Spleen (tissue), 11 donors: ENCODE data around the gene NR2C2. TPM values are rescaled to one million over a fixed set of nuclear protein-coding genes. Genes with fewer than 3 reads are reported as not detected.

ENCODE experiments used
- DNase-seq: peaks from one replicate; pipeline ENCODE4 v3.0.0-alpha.2; 2020
- H3K27ac ChIP-seq, 8 donors: fragments of 200-600 bp; sonication (generic) in 7 of 8; 1 replicate in 4 of 8; 2 replicates in 4 of 8; pipeline versions ENCODE4 v1.5.0 to v1.8.0; 2016 to 2021; ENCODE audit warnings: inconsistent platforms in 4 of 8, mild to moderate bottlenecking in 4 of 8, moderate library complexity in 1 of 8
- H3K27me3 ChIP-seq, 7 donors: fragments of 200-600 bp; sonication (generic) in 6 of 7; replicated peaks in 1 of 7; 1 replicate in 4 of 7; 2 replicates in 3 of 7; pipeline versions ENCODE4 v1.5.0 to v1.8.0; 2016 to 2021; ENCODE audit warnings: inconsistent platforms in 3 of 7, mild to moderate bottlenecking in 1 of 7
- H3K36me3 ChIP-seq, 6 donors: fragments of 200-600 bp; sonication (generic) in 5 of 6; 1 replicate in 4 of 6; 2 replicates in 2 of 6; pipeline versions ENCODE4 v1.5.0 to v1.8.0; 2016 to 2021; ENCODE audit warnings: inconsistent platforms in 2 of 6
- H3K4me1 ChIP-seq, 6 donors: fragments of 200-600 bp; sonication (generic) in 5 of 6; 1 replicate in 3 of 6; 2 replicates in 3 of 6; pipeline versions ENCODE4 v1.5.0 to v1.8.0; 2016 to 2021; ENCODE audit warnings: inconsistent platforms in 3 of 6
- H3K4me3 ChIP-seq, 8 donors: fragments of 200-600 bp; sonication (generic) in 7 of 8; 1 replicate in 4 of 8; 2 replicates in 4 of 8; pipeline versions ENCODE4 v1.5.0 to v1.8.0; 2016 to 2021; ENCODE audit warnings: inconsistent platforms in 4 of 8, mild to moderate bottlenecking in 4 of 8, moderate library complexity in 2 of 8
- H3K9me3 ChIP-seq, 8 donors: fragments of 200-600 bp; sonication (generic) in 7 of 8; 1 replicate in 4 of 8; 2 replicates in 4 of 8; pipeline versions ENCODE4 v1.5.0 to v1.8.0; 2016 to 2021; ENCODE audit warnings: inconsistent platforms in 4 of 8
- POLR2A ChIP-seq, 3 donors: fragments of 450-650 bp; IDR thresholded peaks; one replicate each; pipeline ENCODE4 v1.5.1; 2017; ENCODE audit warnings: antibody characterized with exemption in 3 of 3, mild to moderate bottlenecking in 1 of 3
- POLR2AphosphoS5 ChIP-seq, 3 donors: sonication (generic); formaldehyde crosslinking; IDR thresholded peaks; one replicate each; pipeline ENCODE4 v1.5.1; 2017; ENCODE audit warnings: antibody characterized with exemption in 3 of 3
- WGBS, 5 donors: extraction: QIAGEN DNeasy Blood & Tissue Kit in 3 of 5; methylation state at CpG; one replicate each; pipeline versions ENCODE4 v1.1.5 to v1.1.7; 2013 to 2018; 5-methylcytosine and 5-hydroxymethylcytosine counted together
- intact Hi-C: fragments of 100-400 bp; cut with DNase I; formaldehyde crosslinking; loops from one replicate; pipeline ENCODE4 v1.15.0; 2023; ENCODE audit warnings: low total_unique reads
- polyA plus RNA-seq, 3 donors: library from polyadenylated mRNA; stranded (reverse); fragments of 200-250 nt; gene quantifications; one replicate each; pipeline ENCODE4 v1.2.1, GENCODE V29; 2013
- total RNA-seq, 7 donors: library from RNA; depleted of rRNA in 3 of 7; stranded (reverse); fragments of >200 nt in 3 of 7; fragmentation: NEBNext Ultra II Directional in 4 of 7; extraction: Animal tissue kit (Norgen Biotek cat#: 25700) in 4 of 7; gene quantifications; one replicate each; pipeline versions ENCODE4 v1.1.0 to v1.2.1, GENCODE V29; 2016 to 2021
- TF ChIP-seq, protein P1 (sequence below), 11 experiments: fragments of 200-600 bp in 7 of 11; fragments of 450-650 bp in 4 of 11; sonication (generic) in 4 of 11; IDR thresholded peaks in 8 of 11; conservative IDR thresholded peaks in 3 of 11; 1 replicate in 7 of 11; 2 replicates in 4 of 11; pipeline versions ENCODE4 v1.4.0 to v1.8.0; 2016 to 2021; ENCODE audit warnings: antibody characterized with exemption in 11 of 11, inconsistent platforms in 4 of 11, mild to moderate bottlenecking in 1 of 11
- donor health status: healthy with polysubstance abuse.
- donor health status: DM: no; HTN: no; CAD: no; lungs with moderate emphysema.
- donor health status: DM: no; HTN: no; CAD: no.
- donor health status: Bipolar disorder and iron deficiency.
- donor health status: healthy.
- donor health status: DM: no; HTN: no; CAD: no.
- donor health status: DM: yes; HTN: yes; CAD: no.

The NR2C2 gene
- total and polyA plus RNA-seq, 10 donors = 7.2 to 75.5 (median 60.2) TPM

DNA sequence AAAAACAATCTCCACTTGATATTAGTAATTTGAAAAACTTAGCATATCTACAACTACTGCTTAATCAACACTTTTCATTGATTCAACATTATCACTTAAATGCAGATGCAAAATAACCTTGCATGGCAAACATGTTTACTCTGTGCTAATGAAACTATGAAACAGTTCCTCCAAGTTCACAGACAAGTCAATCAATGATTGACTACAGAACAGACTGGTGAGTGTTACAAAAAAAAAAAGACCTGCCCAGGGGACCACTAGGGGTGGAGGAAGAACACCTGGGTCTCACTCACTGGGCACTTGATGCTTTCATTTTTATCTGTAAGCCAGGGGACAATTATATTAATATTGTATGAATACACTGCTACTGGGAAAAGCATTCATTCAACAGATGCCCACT is 4.3 kb upstream of the NR2C2 start:
- H3K36me3 ChIP-seq = peaks cover 0 to 38% (median 23%) of the 10 kb centered on the region in 6 donors
- H3K27ac ChIP-seq = no peak overlapping the region
- DNase-seq = no peak
- TF ChIP-seq POLR2A (IDR thresholded peaks at IDR 0.05) (no peak), POLR2AphosphoS5 (IDR thresholded peaks at IDR 0.05) (no peak)
- TF ChIP-seq, protein P1, sequence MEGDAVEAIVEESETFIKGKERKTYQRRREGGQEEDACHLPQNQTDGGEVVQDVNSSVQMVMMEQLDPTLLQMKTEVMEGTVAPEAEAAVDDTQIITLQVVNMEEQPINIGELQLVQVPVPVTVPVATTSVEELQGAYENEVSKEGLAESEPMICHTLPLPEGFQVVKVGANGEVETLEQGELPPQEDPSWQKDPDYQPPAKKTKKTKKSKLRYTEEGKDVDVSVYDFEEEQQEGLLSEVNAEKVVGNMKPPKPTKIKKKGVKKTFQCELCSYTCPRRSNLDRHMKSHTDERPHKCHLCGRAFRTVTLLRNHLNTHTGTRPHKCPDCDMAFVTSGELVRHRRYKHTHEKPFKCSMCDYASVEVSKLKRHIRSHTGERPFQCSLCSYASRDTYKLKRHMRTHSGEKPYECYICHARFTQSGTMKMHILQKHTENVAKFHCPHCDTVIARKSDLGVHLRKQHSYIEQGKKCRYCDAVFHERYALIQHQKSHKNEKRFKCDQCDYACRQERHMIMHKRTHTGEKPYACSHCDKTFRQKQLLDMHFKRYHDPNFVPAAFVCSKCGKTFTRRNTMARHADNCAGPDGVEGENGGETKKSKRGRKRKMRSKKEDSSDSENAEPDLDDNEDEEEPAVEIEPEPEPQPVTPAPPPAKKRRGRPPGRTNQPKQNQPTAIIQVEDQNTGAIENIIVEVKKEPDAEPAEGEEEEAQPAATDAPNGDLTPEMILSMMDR (IDR thresholded peaks at IDR 0.05 in 8 of 11, conservative IDR thresholded peaks at IDR 0.05 in 3 of 11) = no peak
- H3K4me1 ChIP-seq = peaks cover 18 to 70% (median 41%) of the 10 kb centered on the region in 6 donors
- no peaks in the 10 kb centered on the region for H3K27me3 ChIP-seq
- no peak overlapping the region for H3K4me3 ChIP-seq
- no peaks in the 10 kb centered on the region for H3K9me3 ChIP-seq
- intact Hi-C loops = loop anchor here (10.0 kb wide), 1 partner anchor 102 kb away; no protein-coding TSS in a partner anchor

DNA sequence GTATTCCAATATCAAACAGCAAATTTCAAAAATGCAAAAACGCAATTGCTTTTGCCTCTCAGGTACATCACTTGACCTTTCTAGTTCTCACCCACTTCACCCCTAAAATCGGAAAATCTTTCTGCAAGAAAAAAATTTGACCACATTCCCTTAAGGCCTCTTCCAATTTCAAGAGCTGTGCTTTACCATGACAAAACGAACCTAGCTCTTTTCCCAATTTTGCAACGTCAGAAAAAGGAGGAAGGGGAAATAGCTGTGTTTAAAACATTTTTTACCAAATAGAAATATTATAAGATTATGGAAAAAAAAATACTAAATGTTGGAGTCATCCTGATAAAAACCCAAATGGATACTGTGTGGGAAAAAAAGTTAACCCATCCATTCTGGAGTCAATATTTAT is 1.1 kb upstream of the NR2C2 start:
- intact Hi-C loops = loop anchor here (10.0 kb wide), 1 partner anchor 99 kb away; no protein-coding TSS in a partner anchor

DNA sequence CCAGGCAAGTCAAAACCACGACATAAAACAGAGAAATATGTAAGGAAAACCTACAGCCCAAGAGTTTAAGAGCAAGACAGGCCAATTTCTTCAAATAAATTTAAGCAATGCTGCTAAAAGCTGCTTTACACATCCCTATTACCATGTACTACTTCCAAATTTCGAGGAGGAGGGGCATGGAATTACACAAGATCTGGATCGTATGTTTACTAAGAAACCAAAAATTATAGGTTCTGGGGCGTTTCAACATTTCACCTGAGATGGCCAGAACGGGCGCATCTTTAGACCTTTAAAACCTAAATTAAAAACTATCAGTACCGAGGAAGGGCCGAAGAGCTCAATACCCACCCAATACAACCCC is 664 bp upstream of the NR2C2 start:
- Histone ChIP-seq H3K27ac (peak overlapping the region; percentile 94 to 100 (median 99)), H3K4me1 (peaks cover 38 to 87% (median 68%) of the 10 kb centered on the region in 6 donors), H3K4me3 (peak overlapping the region; percentile 70 to 94 (median 84)), H3K27me3 (no peaks in the 10 kb centered on the region), H3K9me3 (no peaks in the 10 kb centered on the region), H3K36me3 (peaks cover 0 to 38% (median 23%) of the 10 kb centered on the region in 6 donors)
- no peak for DNase-seq
- TF ChIP-seq, protein P1 (IDR thresholded peaks at IDR 0.05 in 8 of 11, conservative IDR thresholded peaks at IDR 0.05 in 3 of 11) = no peak
- TF ChIP-seq POLR2A (IDR thresholded peaks at IDR 0.05) (no peak), POLR2AphosphoS5 (IDR thresholded peaks at IDR 0.05) (no peak)
- WGBS, 5 donors = 0 to 1% (median 1%) methylated on average over 8 of the region's 8 CpGs
- intact Hi-C loops = loop anchor here (10.0 kb wide), 1 partner anchor 98 kb away; no protein-coding TSS in a partner anchor

More for the DNA sequence above, 1.1 kb upstream of the NR2C2 start:
- Histone ChIP-seq H3K4me1 (peaks cover 39 to 87% (median 67%) of the 10 kb centered on the region in 6 donors), H3K9me3 (no peaks in the 10 kb centered on the region), H3K27ac (peak overlapping the region; percentile 94 to 100 (median 99)), H3K36me3 (peaks cover 0 to 38% (median 23%) of the 10 kb centered on the region in 6 donors), H3K27me3 (no peaks in the 10 kb centered on the region), H3K4me3 (peak overlapping the region; percentile 70 to 94 (median 84))
- TF ChIP-seq, protein P1 (IDR thresholded peaks at IDR 0.05 in 8 of 11, conservative IDR thresholded peaks at IDR 0.05 in 3 of 11) = no peak
- 19 to 28% (median 23%) methylated on average over 4 of the region's 4 CpGs for WGBS, 5 donors
- DNase-seq = no peak

DNA sequence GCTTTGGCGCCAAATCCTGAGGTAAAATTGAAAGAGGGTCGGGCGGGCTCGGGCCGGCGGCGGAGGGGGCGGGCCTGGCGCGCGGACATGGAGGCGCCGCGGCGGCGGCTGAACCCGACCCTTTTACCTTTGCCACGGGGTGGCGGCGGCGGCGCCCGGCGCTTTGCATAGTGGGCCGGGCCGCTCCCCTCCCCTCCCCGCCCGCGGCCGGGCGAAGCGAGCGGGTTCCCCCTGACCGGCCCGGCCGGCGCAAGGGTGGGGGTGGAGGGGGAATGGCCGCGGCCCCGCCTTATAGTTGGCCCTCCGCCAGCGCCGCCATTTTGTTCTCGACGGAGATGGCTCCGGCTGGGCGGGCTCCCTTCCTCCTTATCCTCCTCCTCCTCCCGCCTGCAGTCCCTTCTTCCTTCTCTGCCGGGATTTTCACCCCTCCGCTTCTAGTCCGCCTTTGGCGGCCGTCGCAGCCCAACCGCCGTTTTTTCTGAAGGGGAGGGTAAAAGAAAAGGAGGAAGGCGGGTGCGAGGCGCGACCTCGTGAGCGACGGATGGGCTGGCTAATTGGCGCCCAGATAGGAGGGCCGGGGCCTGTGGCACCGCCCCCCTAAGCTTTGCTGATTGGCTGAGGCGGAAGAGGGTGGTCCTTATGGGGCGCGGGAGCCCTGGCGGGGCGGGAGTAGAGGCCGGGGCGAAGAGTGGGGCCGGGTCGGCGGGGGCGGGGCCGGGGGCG is 664 bp downstream of the NR2C2 start:
- TF ChIP-seq, protein P1 (IDR thresholded peaks at IDR 0.05 in 8 of 11, conservative IDR thresholded peaks at IDR 0.05 in 3 of 11) = peak in 1 of 11 experiments; percentile 3
- no peak for TF ChIP-seq POLR2A (IDR thresholded peaks at IDR 0.05)
- peak; percentile 81 to 91 (median 83) for TF ChIP-seq POLR2AphosphoS5 (IDR thresholded peaks at IDR 0.05)
- Histone ChIP-seq H3K9me3 (no peaks in the 10 kb centered on the region), H3K4me1 (peaks cover 35 to 85% (median 60%) of the 10 kb centered on the region in 6 donors), H3K4me3 (peak overlapping the region; percentile 70 to 94 (median 84)), H3K27me3 (no peaks in the 10 kb centered on the region), H3K27ac (peak overlapping the region; percentile 94 to 100 (median 99)), H3K36me3 (peaks cover 0 to 29% (median 23%) of the 10 kb centered on the region in 6 donors)
- WGBS, 5 donors = 0 to 1% (median 1%) methylated on average over 55 to 79 of the region's 79 CpGs
- DNase-seq = peak; percentile 99
- intact Hi-C loops = loop anchor here (10.0 kb wide), 1 partner anchor 97 kb away; no protein-coding TSS in a partner anchor
